ENCODE results near the gene TCEANC2. TPM values are rescaled to one million over a fixed set of nuclear protein-coding genes. Genes with fewer than 3 reads are reported as not detected.
"Not testable (repeated sequence)": the region's sequence is repeated elsewhere in the genome, so short reads cannot be mapped to it uniquely, and the experiment has no call there.

Gene TCEANC2
- total RNA-seq, 1 donor from 2014 or later: 11.8 TPM

GRCh38 chr1:54024811-54025210 lies 28.6 kb upstream of the TCEANC2 start:
- intact Hi-C loops (cut with micrococcal nuclease): not testable (repeated sequence)

GRCh38 chr1:54027848-54028247 lies 25.6 kb upstream of the TCEANC2 start:
- intact Hi-C loops (cut with micrococcal nuclease): no loop called here

GRCh38 chr1:54028306-54029251 lies 24.8 kb upstream of the TCEANC2 start:
- intact Hi-C loops (cut with micrococcal nuclease): no loop called here

- intact Hi-C loops (cut with micrococcal nuclease): no loop called here
These were observed 15.9 kb upstream of the TCEANC2 start for GRCh38 chr1:54037476-54037875.

- intact Hi-C loops (cut with micrococcal nuclease): no loop called here
These were observed 11.6 kb upstream of the TCEANC2 start for GRCh38 chr1:54041806-54042205.

- intact Hi-C loops (cut with micrococcal nuclease): no loop called here
These were observed 7.9 kb upstream of the TCEANC2 start for GRCh38 chr1:54045496-54045895.

- intact Hi-C loops (cut with micrococcal nuclease): no loop called here
These were observed 6.6 kb upstream of the TCEANC2 start for GRCh38 chr1:54046671-54047383.

- intact Hi-C loops (cut with micrococcal nuclease): no loop called here
These were observed 5.8 kb upstream of the TCEANC2 start for GRCh38 chr1:54047384-54048305.

- intact Hi-C loops (cut with micrococcal nuclease): loop anchor here (5.0 to 10.0 kb wide), 7 partner anchors 307 to 1496 kb away; partner anchors contain the start of genes CPT2, MAGOH and TUT4
These were observed 3.0 kb upstream of the TCEANC2 start for GRCh38 chr1:54050435-54050834.

- intact Hi-C loops (cut with micrococcal nuclease): loop anchor here (2.0 to 10.0 kb wide), 9 partner anchors 285 to 1497 kb away; partner anchors contain the start of genes CPT2, DHCR24, MAGOH and TUT4
These were observed 1.4 kb upstream of the TCEANC2 start for GRCh38 chr1:54051933-54052430.

GRCh38 chr1:54052431-54052933 lies 926 bp upstream of the TCEANC2 start:
- intact Hi-C loops (cut with micrococcal nuclease): loop anchor here (2.0 to 10.0 kb wide), 9 partner anchors 286 to 1498 kb away; partner anchors contain the start of genes CPT2, DHCR24, MAGOH and TUT4

- intact Hi-C loops (cut with micrococcal nuclease): loop anchor here (1.0 to 10.0 kb wide), 25 partner anchors 16 to 1998 kb away; partner anchors contain the start of genes BTF3L4, CPT2, CYB5RL and CZIB
These were observed 483 bp downstream of the TCEANC2 start for GRCh38 chr1:54053745-54054437.

GRCh38 chr1:54054438-54054749 lies 986 bp downstream of the TCEANC2 start:
- intact Hi-C loops (cut with micrococcal nuclease): loop anchor here (5.0 to 10.0 kb wide), 7 partner anchors 303 to 1500 kb away; partner anchors contain the start of genes CPT2, MAGOH and TUT4

GRCh38 chr1:54064299-54064698 lies 10.9 kb downstream of the TCEANC2 start:
- intact Hi-C loops (cut with micrococcal nuclease): no loop called here

GRCh38 chr1:54069791-54070170 lies 16.4 kb downstream of the TCEANC2 start:
- intact Hi-C loops (cut with micrococcal nuclease): loop anchor here (1.0 to 5.0 kb wide), 8 partner anchors 16 to 741 kb away; partner anchors contain the start of genes CYB5RL, MRPL37, TCEANC2 and TMEM59

GRCh38 chr1:54070171-54070837 lies 16.9 kb downstream of the TCEANC2 start:
- intact Hi-C loops (cut with micrococcal nuclease): loop anchor here (1.0 to 5.0 kb wide), 8 partner anchors 17 to 740 kb away; partner anchors contain the start of genes CYB5RL, MRPL37, TCEANC2 and TMEM59

GRCh38 chr1:54077359-54077758 lies 24.0 kb downstream of the TCEANC2 start:
- intact Hi-C loops (cut with micrococcal nuclease): no loop called here

GRCh38 chr1:54080598-54081049 lies 27.2 kb downstream of the TCEANC2 start:
- intact Hi-C loops (cut with micrococcal nuclease): loop anchor here (1.0 kb wide), 2 partner anchors 27 to 219 kb away; partner anchors contain the start of genes TCEANC2 and TMEM59
